ENCODE measurements around the gene PKLR.
"Not testable (repeated sequence)": the region's sequence is repeated elsewhere in the genome, so short reads cannot be mapped to it uniquely, and the experiment has no call there.

Gene PKLR

GRCh38 chr1:155318082-155318481 is 16.8 kb upstream of the PKLR start:
- DNase-seq (ENCODE audit: low read depth in 1 of 2, low spot score in 1 of 2): no peak

GRCh38 chr1:155316922-155317321 is 15.7 kb upstream of the PKLR start:
- no peak for DNase-seq (ENCODE audit: low read depth in 1 of 2, low spot score in 1 of 2)

GRCh38 chr1:155313261-155313660 is 12.0 kb upstream of the PKLR start:
- no peak for DNase-seq (ENCODE audit: low read depth in 1 of 2, low spot score in 1 of 2)

- DNase-seq (ENCODE audit: low read depth in 1 of 2, low spot score in 1 of 2): no peak
Measured at GRCh38 chr1:155309423-155310021, 8.3 kb upstream of the PKLR start.

- peak; percentile 89 to 96 for DNase-seq (ENCODE audit: low read depth in 1 of 2, low spot score in 1 of 2)
Measured at GRCh38 chr1:155308493-155309422, 7.5 kb upstream of the PKLR start, which contains the start of gene FDPS. TSS of gene FDPS (plus strand) at chr1:155308866. CDS start at chr1:155309790, 924 bp downstream.

- no peak for DNase-seq (ENCODE audit: low read depth in 1 of 2, low spot score in 1 of 2)
Measured at GRCh38 chr1:155307247-155307740, 6.1 kb upstream of the PKLR start.

GRCh38 chr1:155305881-155306391 is 4.7 kb upstream of the PKLR start:
- no peak for DNase-seq (ENCODE audit: low read depth in 1 of 2, low spot score in 1 of 2)

- DNase-seq (ENCODE audit: low read depth in 1 of 2, low spot score in 1 of 2): no peak
Measured at GRCh38 chr1:155304558-155305063, 3.4 kb upstream of the PKLR start.

GRCh38 chr1:155300553-155301329 is 497 bp downstream of the PKLR start:
- no peak for DNase-seq (ENCODE audit: low read depth in 1 of 2, low spot score in 1 of 2)

- no peak for DNase-seq (ENCODE audit: low read depth in 1 of 2, low spot score in 1 of 2)
Measured at GRCh38 chr1:155300024-155300423, 1.2 kb downstream of the PKLR start.

GRCh38 chr1:155297384-155297783 is 3.9 kb downstream of the PKLR start:
- no peak for DNase-seq (ENCODE audit: low read depth in 1 of 2, low spot score in 1 of 2)

GRCh38 chr1:155296661-155297060 is 4.6 kb downstream of the PKLR start:
- no peak for DNase-seq (ENCODE audit: low read depth in 1 of 2, low spot score in 1 of 2)

GRCh38 chr1:155295942-155296267 is 5.3 kb downstream of the PKLR start:
- no peak for DNase-seq (ENCODE audit: low read depth in 1 of 2, low spot score in 1 of 2)

GRCh38 chr1:155295183-155295941 is 5.9 kb downstream of the PKLR start:
- DNase-seq (ENCODE audit: low read depth in 1 of 2, low spot score in 1 of 2): no peak

GRCh38 chr1:155294520-155295182 is 6.6 kb downstream of the PKLR start:
- DNase-seq (ENCODE audit: low read depth in 1 of 2, low spot score in 1 of 2): no peak

GRCh38 chr1:155293086-155293749 is 8.0 kb downstream of the PKLR start:
- DNase-seq (ENCODE audit: low read depth in 1 of 2, low spot score in 1 of 2): no peak

- not testable (repeated sequence) for DNase-seq (ENCODE audit: low read depth in 1 of 2, low spot score in 1 of 2)
Measured at GRCh38 chr1:155291006-155291405, 10.2 kb downstream of the PKLR start.

- no peak for DNase-seq (ENCODE audit: low read depth in 1 of 2, low spot score in 1 of 2)
Measured at GRCh38 chr1:155287987-155288543, 13.2 kb downstream of the PKLR start.

GRCh38 chr1:155286544-155286943 is 14.7 kb downstream of the PKLR start:
- DNase-seq (ENCODE audit: low read depth in 1 of 2, low spot score in 1 of 2): no peak
